ENCODE measurements around the gene HEXIM2.
"Not testable (repeated sequence)": the region's sequence is repeated elsewhere in the genome, so short reads cannot be mapped to it uniquely, and the experiment has no call there.

The HEXIM2 gene

GRCh38 chr17:45161288-45162024 is at the start of gene HEXIM2:
TSS of gene HEXIM2 (plus strand) at chr17:45161875. CDS start at chr17:45162794, 919 bp downstream.
- peak; percentile 100 for DNase-seq

GRCh38 chr17:45112559-45113423 is 48.9 kb upstream of the HEXIM2 start:
- DNase-seq, result no peak

- DNase-seq, result no peak
Observed at GRCh38 chr17:45113424-45113754, 48.3 kb upstream of the HEXIM2 start.

GRCh38 chr17:45114117-45114932 is 47.4 kb upstream of the HEXIM2 start:
- no peak for DNase-seq

- DNase-seq, result no peak
Observed at GRCh38 chr17:45115015-45115625, 46.6 kb upstream of the HEXIM2 start.

GRCh38 chr17:45115871-45116270 is 45.8 kb upstream of the HEXIM2 start:
- no peak for DNase-seq

GRCh38 chr17:45116434-45117016 is 45.1 kb upstream of the HEXIM2 start:
- DNase-seq, result no peak

GRCh38 chr17:45117334-45117733 is 44.3 kb upstream of the HEXIM2 start:
- no peak for DNase-seq

GRCh38 chr17:45117848-45118646 is 43.6 kb upstream of the HEXIM2 start:
- DNase-seq, result no peak

- no peak for DNase-seq
Observed at GRCh38 chr17:45118691-45119090, 43.0 kb upstream of the HEXIM2 start.

- DNase-seq, result no peak
Observed at GRCh38 chr17:45119964-45120363, 41.7 kb upstream of the HEXIM2 start.

GRCh38 chr17:45120558-45120957 is 41.1 kb upstream of the HEXIM2 start:
- DNase-seq, result no peak

GRCh38 chr17:45121055-45121454 is 40.6 kb upstream of the HEXIM2 start:
- DNase-seq, result no peak

- DNase-seq, result no peak
Observed at GRCh38 chr17:45123076-45123770, 38.5 kb upstream of the HEXIM2 start.

GRCh38 chr17:45123930-45124796 is 37.5 kb upstream of the HEXIM2 start:
- DNase-seq, result peak; percentile 69

- not testable (repeated sequence) for DNase-seq
Observed at GRCh38 chr17:45124797-45125122, 36.9 kb upstream of the HEXIM2 start.

GRCh38 chr17:45125509-45125908 is 36.2 kb upstream of the HEXIM2 start:
- no peak for DNase-seq

GRCh38 chr17:45127207-45127547 is 34.5 kb upstream of the HEXIM2 start:
- DNase-seq, result no peak

GRCh38 chr17:45127548-45128300 is 34.0 kb upstream of the HEXIM2 start:
- DNase-seq, result no peak

Measured in inflammatory macrophage treated with lipopolysaccharide for 4 hours (primary cell).